Stimulated activated CD4-positive, alpha-beta T cell treated with anti-CD3 and anti-CD28 coated beads, Interleukin-1b, Interleukin-23, amount 100 ng/mL, for 1 hour (primary cell): ENCODE results near the gene NHERF1.

ENCODE experiments used
- DNase-seq, 2 donors: peaks; one replicate each; pipeline ENCODE4 v3.0.0-alpha.2; 2020; ENCODE audit warnings: low read depth in 2 of 2

NHERF1 gene

DNA sequence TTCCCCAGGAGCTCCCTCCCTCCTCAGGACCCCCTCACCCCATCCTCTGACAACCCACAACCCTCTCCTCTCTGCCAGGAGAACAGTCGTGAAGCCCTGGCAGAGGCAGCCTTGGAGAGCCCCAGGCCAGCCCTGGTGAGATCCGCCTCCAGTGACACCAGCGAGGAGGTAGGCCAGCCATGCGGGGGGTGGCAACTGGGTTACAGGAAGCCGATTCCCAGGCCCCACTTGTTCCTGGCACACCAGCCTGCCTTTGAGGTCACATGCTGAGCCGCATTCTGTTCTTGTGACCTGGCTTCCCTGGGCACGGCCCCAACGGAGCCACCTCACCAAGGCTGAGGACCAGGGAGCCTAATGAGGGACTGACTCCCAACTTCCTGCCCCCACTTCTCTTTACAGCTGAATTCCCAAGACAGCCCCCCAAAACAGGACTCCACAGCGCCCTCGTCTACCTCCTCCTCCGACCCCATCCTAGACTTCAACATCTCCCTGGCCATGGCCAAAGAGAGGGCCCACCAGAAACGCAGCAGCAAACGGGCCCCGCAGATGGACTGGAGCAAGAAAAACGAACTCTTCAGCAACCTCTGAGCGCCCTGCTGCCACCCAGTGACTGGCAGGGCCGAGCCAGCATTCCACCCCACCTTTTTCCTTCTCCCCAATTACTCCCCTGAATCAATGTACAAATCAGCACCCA is 19.8 kb downstream of the NHERF1 start:
- no peak for DNase-seq

- no peak for DNase-seq
These were observed 20.3 kb downstream of the NHERF1 start for GRCh38 chr17:74768763-74769114.

DNA sequence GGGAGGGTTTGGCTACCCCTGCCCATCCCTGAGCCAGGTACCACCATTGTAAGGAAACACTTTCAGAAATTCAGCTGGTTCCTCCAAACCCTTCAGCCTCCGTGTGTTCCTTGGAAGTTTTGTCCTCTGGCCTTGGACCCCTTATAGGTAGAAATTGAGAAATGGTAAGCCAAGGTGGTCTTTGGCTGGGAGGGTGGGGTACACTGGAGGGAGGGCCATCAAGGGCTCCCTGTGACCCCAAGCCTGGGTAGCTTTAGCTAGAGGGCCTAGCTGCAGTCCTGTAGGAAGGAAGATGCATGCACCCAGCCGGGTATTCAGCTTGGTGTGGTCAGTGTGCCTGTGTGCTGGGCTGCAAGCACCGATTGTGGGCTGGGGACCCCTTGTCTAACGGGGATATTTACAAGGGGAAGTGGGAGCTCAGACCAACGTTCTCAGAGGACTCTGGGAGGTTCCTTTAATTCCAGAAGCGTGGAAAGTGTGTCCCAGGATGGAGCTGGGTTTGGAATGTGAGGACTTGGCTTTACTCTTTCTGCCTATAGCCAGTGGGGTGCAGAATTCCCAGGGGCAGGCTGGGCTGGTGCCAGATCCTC is 20.9 kb downstream of the NHERF1 start:
- no peak for DNase-seq

DNA sequence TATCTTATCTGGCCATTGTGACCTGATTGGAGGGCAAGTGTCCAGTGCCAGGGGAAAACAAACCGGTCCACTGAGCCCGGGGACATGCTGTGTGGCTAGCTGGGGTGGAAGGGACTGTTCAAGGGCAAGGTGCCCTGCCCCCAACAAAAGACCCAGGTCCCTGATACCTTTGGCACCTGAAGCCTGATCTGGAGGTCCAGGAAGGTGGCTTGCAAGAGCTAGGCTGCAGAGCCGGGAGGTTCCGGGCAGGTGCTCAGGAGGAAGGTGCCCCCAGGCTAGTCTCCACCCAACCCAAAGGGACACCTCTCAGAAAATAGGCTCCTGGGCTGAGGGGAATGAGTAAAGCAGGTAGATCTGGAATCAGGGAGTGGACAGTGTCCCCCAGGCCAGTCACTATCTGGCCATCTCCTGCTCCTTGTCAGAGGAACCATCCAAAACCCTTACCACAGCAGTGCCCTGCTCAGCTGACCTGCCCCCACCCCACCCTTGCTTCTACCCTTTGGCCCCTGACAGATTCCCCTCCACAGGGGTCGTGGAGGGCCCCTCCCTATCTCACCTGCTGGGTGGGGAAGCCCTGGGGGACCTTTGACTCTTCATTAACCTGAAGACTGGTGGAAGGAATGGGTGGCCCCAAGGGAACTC is 21.5 kb downstream of the NHERF1 start:
- no peak for DNase-seq

- DNase-seq, result peak; percentile 49
These were observed 22.3 kb downstream of the NHERF1 start for GRCh38 chr17:74770498-74771318.

- DNase-seq, result no peak
These were observed 23.0 kb downstream of the NHERF1 start for GRCh38 chr17:74771319-74771914.

GRCh38 chr17:74772053-74772452 is 23.6 kb downstream of the NHERF1 start:
- DNase-seq, result no peak

DNA sequence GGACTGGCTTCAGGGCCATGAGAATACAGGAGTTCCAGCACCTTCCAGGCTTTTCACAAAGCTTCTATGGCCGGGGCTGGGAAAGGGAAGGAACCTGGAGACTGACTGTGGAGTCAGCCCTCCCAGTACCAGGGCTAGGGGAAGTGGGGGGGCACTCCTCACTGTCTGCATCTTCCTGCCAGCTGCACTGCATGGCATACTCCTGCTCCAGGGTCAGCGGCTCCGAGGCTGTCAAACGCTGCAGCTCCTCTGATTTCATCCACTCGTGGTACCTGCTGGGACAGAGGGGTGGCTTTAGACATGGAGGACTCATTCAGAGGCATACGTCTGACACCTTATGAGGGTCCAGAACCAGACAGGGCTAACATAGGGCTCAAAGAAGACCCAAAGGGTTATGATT is 25.0 kb downstream of the NHERF1 start:
- DNase-seq, result no peak

DNA sequence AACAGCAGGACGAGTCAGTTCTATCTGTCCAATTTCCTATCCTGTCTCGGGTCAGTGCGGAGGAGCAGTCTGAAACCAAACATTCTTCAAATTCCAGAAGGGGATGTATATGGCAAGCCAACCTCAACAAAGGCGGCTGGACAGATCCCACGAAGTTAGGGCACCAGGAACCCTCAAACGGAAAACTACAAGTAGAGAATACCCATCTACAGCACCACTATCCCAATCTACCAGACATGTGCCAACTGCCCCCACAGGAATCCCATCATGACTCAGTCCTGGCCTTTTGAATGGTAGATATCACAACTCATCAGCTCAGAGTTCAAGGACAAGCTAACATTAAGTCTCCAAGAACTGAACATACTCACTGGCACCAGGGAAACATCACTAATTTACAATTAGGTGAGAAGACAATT is 25.5 kb downstream of the NHERF1 start:
- no peak for DNase-seq

DNA sequence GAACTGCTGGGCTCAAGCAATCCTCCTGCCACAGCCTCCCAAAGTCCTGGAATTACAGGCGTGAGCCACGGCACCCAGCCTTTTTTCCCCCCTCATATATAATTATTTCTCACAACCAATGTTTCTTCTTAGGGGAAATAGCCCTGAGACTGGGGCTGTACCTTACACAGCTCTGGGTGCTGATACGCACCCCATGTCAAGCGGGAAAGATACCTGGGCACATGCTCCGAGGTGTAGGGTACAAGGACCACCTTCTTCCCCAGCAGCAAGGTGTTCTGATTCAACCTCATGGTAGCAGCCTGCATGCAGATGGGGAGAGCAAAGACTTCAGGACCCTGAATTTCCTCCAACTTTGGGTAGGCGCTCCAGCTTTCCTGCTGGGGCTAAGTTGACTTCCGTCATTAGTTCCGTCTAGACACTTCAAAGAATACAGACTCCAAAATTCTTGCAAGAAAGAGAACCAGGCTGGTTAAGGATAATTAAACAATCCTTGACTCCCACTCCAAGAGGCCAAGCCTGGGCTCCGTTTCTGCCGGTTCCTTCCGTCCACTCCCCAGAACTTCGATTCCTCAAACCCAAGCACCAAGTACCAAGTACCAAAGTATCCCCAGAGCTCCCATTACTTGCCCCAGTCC is 27.1 kb downstream of the NHERF1 start:
- no peak for DNase-seq

- DNase-seq, result peak; percentile 99 to 100
These were observed 27.9 kb downstream of the NHERF1 start, which contains the start of gene NAT9 for GRCh38 chr17:74776044-74776962. Gene NAT9 (minus strand): TSS chr17:74776345. CDS start chr17:74775698, 647 bp downstream.

DNA sequence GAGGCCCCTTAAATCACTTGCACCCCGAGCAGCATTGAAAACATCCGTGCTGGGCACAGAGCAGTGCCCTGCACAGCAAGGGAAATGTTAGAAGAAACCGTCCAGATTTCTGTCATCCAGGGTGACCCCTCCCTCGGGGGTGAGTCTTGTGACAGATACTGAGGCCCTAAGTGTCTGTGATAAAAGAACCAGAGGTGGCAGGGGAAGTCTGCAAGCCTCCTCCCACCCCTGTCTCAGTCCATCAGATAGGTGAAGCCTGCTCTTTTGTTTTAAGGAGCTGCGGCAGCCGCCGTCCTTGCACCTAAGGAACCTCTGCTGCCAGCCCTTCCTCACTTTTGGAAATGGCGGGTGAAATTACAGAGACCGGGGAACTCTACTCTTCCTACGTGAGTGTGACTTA is 28.6 kb downstream of the NHERF1 start:
- DNase-seq, result no peak

DNA sequence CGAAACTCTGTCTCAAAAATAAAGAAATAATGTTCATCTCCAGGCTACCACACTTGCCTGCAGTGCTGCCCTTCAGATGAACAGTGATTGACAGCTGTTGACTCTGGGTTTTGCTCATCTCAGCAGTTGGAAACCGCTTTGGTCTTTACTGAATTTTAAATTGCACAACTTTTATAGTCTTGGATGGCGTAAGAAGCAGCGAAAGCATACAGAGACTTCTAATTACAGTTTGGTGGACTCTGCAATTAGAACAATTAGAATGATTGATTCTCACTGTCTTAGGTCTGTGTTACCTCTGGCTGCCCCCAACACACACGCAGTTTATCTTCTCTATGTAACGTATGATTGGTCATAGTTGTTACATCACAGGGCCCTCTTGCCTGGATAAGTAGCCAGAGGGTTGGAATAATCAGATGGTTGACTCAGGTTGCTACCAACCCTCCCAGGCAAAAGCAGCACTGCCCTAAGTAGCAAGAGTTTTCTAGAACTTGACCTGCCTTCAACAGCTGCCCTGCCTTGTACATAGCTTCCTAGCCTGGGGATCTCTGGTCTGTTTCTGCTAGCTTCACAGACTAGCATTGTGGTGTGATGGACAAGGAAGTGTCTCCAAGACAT is 29.6 kb downstream of the NHERF1 start:
- no peak for DNase-seq

GRCh38 chr17:74778960-74779359 is 30.5 kb downstream of the NHERF1 start:
- DNase-seq, result no peak

GRCh38 chr17:74779501-74779900 is 31.1 kb downstream of the NHERF1 start:
- DNase-seq, result no peak

DNA sequence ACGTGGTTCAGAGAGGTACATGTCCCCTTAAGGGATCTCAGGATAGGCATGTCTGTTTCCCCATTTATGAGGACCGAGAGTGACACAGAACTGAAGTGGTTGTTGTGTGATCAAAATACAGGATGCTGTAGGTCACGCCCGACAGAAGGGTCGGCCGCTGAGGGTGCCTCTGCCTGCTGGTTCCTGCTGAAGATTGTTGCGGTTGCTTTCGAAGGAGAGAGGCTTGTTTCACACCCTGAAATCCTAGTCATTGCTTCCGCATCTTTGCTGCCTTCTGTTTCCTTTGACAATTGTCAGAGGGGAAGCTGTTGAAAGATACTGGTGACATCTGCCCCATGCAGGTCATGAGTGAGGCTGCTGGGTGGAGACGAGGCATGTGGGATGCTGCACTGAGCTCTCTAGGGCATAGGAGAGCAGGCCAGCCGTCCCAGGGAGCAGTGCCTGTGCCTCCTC is 31.5 kb downstream of the NHERF1 start:
- DNase-seq, result peak in 1 of 2 donors; percentile 11

GRCh38 chr17:74780443-74781238 is 32.2 kb downstream of the NHERF1 start:
- DNase-seq, result no peak

DNA sequence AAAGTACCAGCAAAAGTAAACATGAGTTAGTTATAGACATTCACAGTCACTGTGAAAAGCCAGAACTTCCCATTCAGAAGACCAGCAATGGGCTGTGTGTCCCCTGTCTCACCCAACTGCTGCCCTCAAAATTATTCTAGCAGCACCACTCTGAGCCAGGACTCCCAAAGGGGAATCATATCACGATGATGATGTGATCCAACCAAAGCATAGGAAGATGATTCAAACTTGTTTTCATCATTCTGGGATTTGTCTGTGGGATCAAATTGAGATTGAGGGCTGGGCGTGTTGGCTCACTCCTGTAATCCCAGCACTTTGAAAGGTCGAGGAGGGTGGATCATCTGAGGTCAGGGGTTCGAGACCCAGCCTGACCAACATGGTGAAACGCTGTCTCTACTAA is 34.1 kb downstream of the NHERF1 start:
- DNase-seq, result no peak
